GM18951 (cell line): ENCODE data around the gene CCND3.

Experiments used
- POLR2A ChIP-seq: IDR thresholded peaks from 4 replicates; pipeline ENCODE4 v1.6.1; 2011; ENCODE audit warnings: mild to moderate bottlenecking; ENCODE audit not compliant: insufficient read length, insufficient read depth; ENCODE audit errors: extremely low read depth
- in situ Hi-C: fragments of 300-500 bp; cut with MboI; formaldehyde crosslinking; loops from one replicate; pipeline ENCODE4 v1.12.0; 2022; ENCODE audit warnings: low sequenced_read_pairs, mixed read lengths, inconsistent platforms; ENCODE audit not compliant: unreplicated experiment

Gene CCND3

GRCh38 chr6:41895300-41896233 is 46.0 kb downstream of the CCND3 start, which contains the start of gene USP49:
Gene USP49 (minus strand): TSS chr6:41895375. CDS start chr6:41806983, 88,392 bp downstream.
- peak; percentile 74 for TF ChIP-seq POLR2A
- in situ Hi-C loops: no loop called here

- in situ Hi-C loops: no loop called here
- TF ChIP-seq POLR2A: no peak
Observed at GRCh38 chr6:41894366-41895299, 47.0 kb downstream of the CCND3 start.

- TF ChIP-seq POLR2A: no peak
- in situ Hi-C loops: no loop called here
Observed at GRCh38 chr6:41892921-41893564, 48.6 kb downstream of the CCND3 start.

GRCh38 chr6:41887331-41887751 is 54.3 kb downstream of the CCND3 start:
- no peak for TF ChIP-seq POLR2A
- in situ Hi-C loops: no loop called here

- in situ Hi-C loops: no loop called here
Observed at GRCh38 chr6:41885930-41886329, 55.7 kb downstream of the CCND3 start.

GRCh38 chr6:41884957-41885356 is 56.7 kb downstream of the CCND3 start:
- in situ Hi-C loops: no loop called here
- TF ChIP-seq POLR2A: no peak

More at GRCh38 chr6:41885930-41886329, 55.7 kb downstream of the CCND3 start:
- TF ChIP-seq POLR2A: no peak
